Sigmoid colon (tissue), 4 donors: ENCODE data around the gene UBR3.
"Not testable (repeated sequence)": the region's sequence is repeated elsewhere in the genome, so short reads cannot be mapped to it uniquely, and the experiment has no call there.

Experiments
- CTCF ChIP-seq, 4 experiments: fragments of 450-650 bp in 3 of 4; fragments of 200-600 bp in 1 of 4; IDR thresholded peaks; one replicate each; pipeline ENCODE4 v1.5.1; 2016 to 2019; ENCODE audit warnings: antibody characterized with exemption in 4 of 4, mild to moderate bottlenecking in 3 of 4, moderate library complexity in 2 of 4
- EP300 ChIP-seq, 4 donors: sonication (generic); formaldehyde crosslinking; IDR thresholded peaks; one replicate each; pipeline ENCODE4 v1.6.1; 2017; ENCODE audit warnings: antibody characterized with exemption in 4 of 4

GRCh38 chr2:169936652-169937051 is 109.4 kb downstream of the UBR3 start:
- not testable (repeated sequence) for TF ChIP-seq CTCF, EP300 (IDR thresholded peaks at IDR 0.05)
